Sigmoid colon (tissue), 7 donors: ENCODE measurements around the gene ACOT12. TPM values are rescaled to one million over a fixed set of nuclear protein-coding genes. Genes with fewer than 3 reads are reported as not detected.
A peak's percentile ranks its signal among the peaks of the same experiment; 100 is the strongest.

ENCODE experiments used
- DNase-seq: peaks from one replicate; pipeline ENCODE4 v3.0.0-alpha.2; 2019
- H3K27ac ChIP-seq, 4 donors: fragments of 200-600 bp; sonication (generic); one replicate each; pipeline ENCODE4 v1.5.1; 2016 to 2019; ENCODE audit warnings: mild to moderate bottlenecking in 1 of 4
- H3K27me3 ChIP-seq, 3 donors: fragments of 200-600 bp; sonication (generic); one replicate each; pipeline ENCODE4 v1.5.1; 2019; ENCODE audit warnings: mild to moderate bottlenecking in 1 of 3
- H3K36me3 ChIP-seq, 4 donors: fragments of 200-600 bp; sonication (generic); one replicate each; pipeline ENCODE4 v1.5.1; 2016 to 2019
- H3K4me1 ChIP-seq, 4 donors: fragments of 200-600 bp; sonication (generic); one replicate each; pipeline ENCODE4 v1.5.1; 2017 to 2019
- H3K4me3 ChIP-seq, 4 donors: fragments of 200-600 bp; sonication (generic); one replicate each; pipeline ENCODE4 v1.5.1; 2017 to 2019; ENCODE audit warnings: mild to moderate bottlenecking in 2 of 4, moderate library complexity in 1 of 4
- H3K9me3 ChIP-seq, 4 donors: fragments of 200-600 bp in 3 of 4; sonication (generic) in 3 of 4; one replicate each; pipeline versions ENCODE4 v1.5.1 to v1.6.1; 2013 to 2019
- EP300 ChIP-seq, 4 donors: sonication (generic); formaldehyde crosslinking; IDR thresholded peaks; one replicate each; pipeline ENCODE4 v1.6.1; 2017; ENCODE audit warnings: antibody characterized with exemption in 4 of 4
- POLR2A ChIP-seq, 2 donors: fragments of 450-650 bp; IDR thresholded peaks; one replicate each; pipeline ENCODE4 v1.6.1; 2016; ENCODE audit warnings: antibody characterized with exemption in 2 of 2, mild to moderate bottlenecking in 2 of 2, moderate library complexity in 2 of 2
- POLR2AphosphoS5 ChIP-seq, 4 donors: sonication (generic); formaldehyde crosslinking; IDR thresholded peaks; one replicate each; pipeline ENCODE4 v1.6.1; 2017; ENCODE audit warnings: antibody characterized with exemption in 4 of 4
- WGBS, 2 donors: extraction: QIAGEN DNeasy Blood & Tissue Kit; methylation state at CpG; one replicate each; pipeline ENCODE4 v1.1.7; 2013; 5-methylcytosine and 5-hydroxymethylcytosine counted together
- intact Hi-C: fragments of 100-400 bp; cut with DNase I; formaldehyde crosslinking; loops from one replicate; pipeline ENCODE4 v1.15.1; 2023
- polyA plus RNA-seq, 3 donors: library from polyadenylated mRNA; stranded (reverse); fragments of 200-250 nt; gene quantifications; one replicate each; pipeline ENCODE4 v1.2.3, GENCODE V29; 2013
- total RNA-seq, 4 donors: library from RNA; depleted of rRNA; stranded (reverse); fragments of >200 nt; gene quantifications; one replicate each; pipeline ENCODE4 v1.1.0, GENCODE V29; 2016
- TF ChIP-seq, protein P1 (sequence below), 4 experiments: fragments of 450-650 bp in 3 of 4; fragments of 200-600 bp in 1 of 4; IDR thresholded peaks; one replicate each; pipeline ENCODE4 v1.5.1; 2016 to 2019; ENCODE audit warnings: antibody characterized with exemption in 4 of 4, mild to moderate bottlenecking in 3 of 4, moderate library complexity in 2 of 4
- donor health status: healthy with polysubstance abuse.
- donor health status: Bipolar disorder and iron deficiency.
- donor health status: healthy.

The ACOT12 gene
- total and polyA plus RNA-seq, 7 donors, result 0.09 to 0.41 TPM; not detected in 5

DNA sequence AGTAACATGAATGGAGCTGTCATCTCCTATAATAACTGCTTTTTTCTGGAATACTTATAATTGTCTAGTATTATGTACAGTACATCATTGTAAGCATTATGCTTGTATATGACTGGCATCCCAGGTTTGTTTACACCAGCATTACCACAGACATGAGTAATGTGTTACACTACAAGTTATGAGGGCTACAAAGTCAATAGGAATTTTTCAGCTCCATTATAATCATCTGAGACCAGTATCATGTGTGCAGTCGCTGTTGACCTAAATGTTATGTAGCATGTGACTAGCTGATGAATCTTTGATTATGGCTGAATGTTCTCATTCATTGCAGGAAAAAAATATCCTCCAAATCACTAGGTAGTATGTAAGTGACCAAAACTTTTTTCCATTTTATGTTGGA is 90.4 kb downstream of the ACOT12 start:
- no peak for DNase-seq
- Histone ChIP-seq H3K36me3 (peaks cover 0 to 10% (median 4%) of the 10 kb centered on the region in 4 donors), H3K27ac (no peak overlapping the region), H3K9me3 (no peaks in the 10 kb centered on the region), H3K4me3 (no peak overlapping the region), H3K4me1 (peaks cover 0 to 46% (median 31%) of the 10 kb centered on the region in 4 donors), H3K27me3 (no peaks in the 10 kb centered on the region)
- intact Hi-C loops, result loop anchor here (5.0 to 10.0 kb wide), 4 partner anchors 549 to 921 kb away; no protein-coding TSS in a partner anchor
- WGBS, 2 donors, result 87 to 98% methylated on average over 1 of the region's 1 CpG
- TF ChIP-seq POLR2AphosphoS5 (IDR thresholded peaks at IDR 0.05) (no peak), EP300 (IDR thresholded peaks at IDR 0.05) (no peak), POLR2A (IDR thresholded peaks at IDR 0.05) (no peak)
- TF ChIP-seq, protein P1, sequence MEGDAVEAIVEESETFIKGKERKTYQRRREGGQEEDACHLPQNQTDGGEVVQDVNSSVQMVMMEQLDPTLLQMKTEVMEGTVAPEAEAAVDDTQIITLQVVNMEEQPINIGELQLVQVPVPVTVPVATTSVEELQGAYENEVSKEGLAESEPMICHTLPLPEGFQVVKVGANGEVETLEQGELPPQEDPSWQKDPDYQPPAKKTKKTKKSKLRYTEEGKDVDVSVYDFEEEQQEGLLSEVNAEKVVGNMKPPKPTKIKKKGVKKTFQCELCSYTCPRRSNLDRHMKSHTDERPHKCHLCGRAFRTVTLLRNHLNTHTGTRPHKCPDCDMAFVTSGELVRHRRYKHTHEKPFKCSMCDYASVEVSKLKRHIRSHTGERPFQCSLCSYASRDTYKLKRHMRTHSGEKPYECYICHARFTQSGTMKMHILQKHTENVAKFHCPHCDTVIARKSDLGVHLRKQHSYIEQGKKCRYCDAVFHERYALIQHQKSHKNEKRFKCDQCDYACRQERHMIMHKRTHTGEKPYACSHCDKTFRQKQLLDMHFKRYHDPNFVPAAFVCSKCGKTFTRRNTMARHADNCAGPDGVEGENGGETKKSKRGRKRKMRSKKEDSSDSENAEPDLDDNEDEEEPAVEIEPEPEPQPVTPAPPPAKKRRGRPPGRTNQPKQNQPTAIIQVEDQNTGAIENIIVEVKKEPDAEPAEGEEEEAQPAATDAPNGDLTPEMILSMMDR (IDR thresholded peaks at IDR 0.05), result no peak

DNA sequence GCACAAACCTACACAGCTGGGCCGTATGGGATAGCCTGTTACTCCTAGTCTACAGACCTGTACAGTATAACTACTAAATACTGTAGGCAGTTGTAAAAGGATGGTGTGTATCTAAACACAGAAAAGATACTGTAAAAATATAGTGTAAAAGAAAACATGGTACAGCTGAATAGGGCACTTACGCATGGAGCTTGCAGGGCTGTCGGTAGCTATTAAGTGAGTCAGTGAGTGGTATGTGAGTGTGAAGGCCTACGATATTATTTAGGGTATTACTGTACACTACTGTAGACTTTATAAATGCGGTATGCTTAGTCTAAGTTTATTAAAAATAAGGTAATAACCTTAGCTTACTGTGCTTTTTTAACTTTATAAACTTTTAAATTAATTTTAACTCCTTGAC is 91.3 kb downstream of the ACOT12 start:
- no peak for DNase-seq
- intact Hi-C loops, result loop anchor here (5.0 to 10.0 kb wide), 4 partner anchors 550 to 922 kb away; no protein-coding TSS in a partner anchor
- H3K36me3 ChIP-seq, result peaks cover 0 to 10% (median 4%) of the 10 kb centered on the region in 4 donors
- peaks cover 0 to 46% (median 31%) of the 10 kb centered on the region in 4 donors for H3K4me1 ChIP-seq
- H3K27me3 ChIP-seq, result no peaks in the 10 kb centered on the region
- H3K9me3 ChIP-seq, result no peaks in the 10 kb centered on the region
- WGBS, 2 donors, result 89 to 91% methylated on average over 5 of the region's 5 CpGs
- no peak overlapping the region for H3K27ac ChIP-seq
- TF ChIP-seq EP300 (IDR thresholded peaks at IDR 0.05) (no peak), POLR2A (IDR thresholded peaks at IDR 0.05) (no peak), POLR2AphosphoS5 (IDR thresholded peaks at IDR 0.05) (no peak)
- TF ChIP-seq, protein P1 (IDR thresholded peaks at IDR 0.05), result no peak
- peak overlapping the region in 3 of 4 donors; percentile 60 to 89 (median 75) for H3K4me3 ChIP-seq

GRCh38 chr5:81301271-81302015 is 92.5 kb downstream of the ACOT12 start, which contains the start of gene ZCCHC9:
Gene ZCCHC9, plus strand, starts transcription at chr5:81301587. Its CDS starts 3,171 bp downstream, at chr5:81304758.
- Histone ChIP-seq H3K27me3 (no peaks in the 10 kb centered on the region), H3K9me3 (no peaks in the 10 kb centered on the region), H3K36me3 (peaks cover 0 to 10% (median 4%) of the 10 kb centered on the region in 4 donors), H3K4me3 (peak within 1 kb of the TSS; percentile 60 to 89 (median 76)), H3K27ac (peak within 1 kb of the TSS; percentile 85 to 92 (median 90)), H3K4me1 (peaks cover 0 to 46% (median 31%) of the 10 kb centered on the region in 4 donors)
- 0 to 1% methylated on average over 54 of the region's 54 CpGs for WGBS, 2 donors
- peak; percentile 93 to 96 (median 94) for TF ChIP-seq POLR2AphosphoS5 (IDR thresholded peaks at IDR 0.05)
- TF ChIP-seq, protein P1 (IDR thresholded peaks at IDR 0.05), result no peak
- no peak for TF ChIP-seq EP300 (IDR thresholded peaks at IDR 0.05)
- peak; percentile 71 to 83 for TF ChIP-seq POLR2A (IDR thresholded peaks at IDR 0.05)
- DNase-seq, result peak; percentile 97
- intact Hi-C loops, result loop anchor here (5.0 to 10.0 kb wide), 4 partner anchors 551 to 923 kb away; no protein-coding TSS in a partner anchor

- TF ChIP-seq, protein P1 (IDR thresholded peaks at IDR 0.05), result no peak
- TF ChIP-seq POLR2A (IDR thresholded peaks at IDR 0.05) (no peak), POLR2AphosphoS5 (IDR thresholded peaks at IDR 0.05) (no peak), EP300 (IDR thresholded peaks at IDR 0.05) (no peak)
- DNase-seq, result no peak
- WGBS, 2 donors, result 0 to 2% methylated on average over 2 of the region's 2 CpGs
- intact Hi-C loops, result loop anchor here (5.0 to 10.0 kb wide), 4 partner anchors 551 to 924 kb away; no protein-coding TSS in a partner anchor
- Histone ChIP-seq H3K9me3 (no peaks in the 10 kb centered on the region), H3K36me3 (peaks cover 0 to 10% (median 4%) of the 10 kb centered on the region in 4 donors), H3K4me3 (peak overlapping the region; percentile 60 to 89 (median 76)), H3K27ac (peak overlapping the region; percentile 85 to 92 (median 90)), H3K27me3 (no peaks in the 10 kb centered on the region), H3K4me1 (peaks cover 0 to 46% (median 31%) of the 10 kb centered on the region in 4 donors)
These were observed 93.0 kb downstream of the ACOT12 start for GRCh38 chr5:81300921-81301270.
